ENCODE measurements around the gene TMEM30B.

GRCh38 chr14:61244009-61244408 lies 37.1 kb downstream of the TMEM30B start:
- no peak for TF ChIP-seq CTCF (IDR thresholded peaks at IDR 0.05)
- no peak for TF ChIP-seq POLR2A (IDR thresholded peaks at IDR 0.05)

All from adrenal gland (tissue), 5 donors.